CD4-positive, alpha-beta T cell treated with Interleukin-2 at 100 ng/mL for 4 hours (primary cell): ENCODE measurements around the gene PRKRIP1.
"Not testable (repeated sequence)": the region's sequence is repeated elsewhere in the genome, so short reads cannot be mapped to it uniquely, and the experiment has no call there.

Experiments used
- DNase-seq: peaks from one replicate; pipeline ENCODE4 v3.0.0-alpha.2; 2020; ENCODE audit warnings: low spot score

Gene PRKRIP1

DNA sequence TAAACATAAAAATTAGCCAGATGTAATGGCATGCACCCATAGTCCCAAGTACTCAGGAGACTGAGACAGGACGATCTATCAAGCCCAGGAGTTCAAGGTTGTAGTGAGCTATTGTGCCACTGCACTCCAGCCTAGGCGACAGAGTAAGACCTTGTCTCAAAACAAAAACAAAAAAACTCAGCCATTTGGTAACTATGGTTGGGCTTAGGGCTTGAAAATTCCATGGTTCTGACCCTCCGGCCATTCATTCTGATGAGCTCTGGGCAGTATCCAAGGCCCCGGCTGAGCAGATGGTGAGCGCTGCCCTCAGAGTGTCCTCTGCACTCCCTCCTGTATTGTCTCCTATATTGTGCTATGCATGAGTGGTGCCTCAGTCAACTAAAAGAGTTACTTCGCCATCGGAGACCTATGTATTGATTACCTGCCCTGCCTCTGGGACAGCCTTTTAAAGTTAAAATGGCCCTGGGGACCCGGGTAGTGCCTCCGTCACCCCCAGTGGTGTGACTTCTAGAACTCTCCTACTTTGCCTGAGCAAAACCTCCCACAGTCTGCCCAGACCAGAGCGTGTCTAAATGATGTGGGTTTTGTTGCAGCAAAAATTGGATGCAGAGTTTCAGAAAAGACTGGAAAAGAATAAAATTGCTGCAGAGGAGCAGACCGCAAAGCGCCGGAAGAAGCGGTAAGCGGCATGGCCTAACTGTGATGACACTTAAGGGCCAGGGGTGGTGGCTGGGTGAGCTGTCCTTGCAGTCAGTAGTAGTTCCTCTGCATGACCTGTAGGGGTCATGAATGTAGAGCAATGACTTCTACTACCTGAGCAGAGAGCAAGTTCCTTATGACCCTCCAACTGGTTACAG is 8.1 kb downstream of the PRKRIP1 start:
- peak; percentile 75 for DNase-seq

GRCh38 chr7:102404862-102405188 is 8.7 kb downstream of the PRKRIP1 start:
- DNase-seq: not testable (repeated sequence)

DNA sequence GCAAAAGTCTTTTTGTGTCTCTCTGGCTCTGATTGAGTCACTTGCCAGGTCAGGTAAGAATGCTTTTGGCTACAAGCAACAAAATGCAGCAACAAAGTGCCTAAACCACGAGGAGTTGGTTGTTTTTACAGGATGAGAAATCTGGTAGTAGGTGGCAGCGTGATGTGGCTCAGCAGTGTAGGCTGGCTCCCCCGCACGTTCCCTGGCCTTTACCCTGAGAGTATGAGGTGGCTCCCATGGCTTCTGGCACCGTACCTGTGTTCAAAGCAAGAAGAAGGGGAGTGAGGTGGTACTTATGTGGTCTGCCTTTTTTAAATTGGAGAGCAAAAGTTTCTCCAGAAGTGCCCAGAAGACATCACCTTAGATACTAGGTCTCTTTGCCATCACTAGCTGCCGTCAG is 11.7 kb downstream of the PRKRIP1 start:
- DNase-seq: no peak

DNA sequence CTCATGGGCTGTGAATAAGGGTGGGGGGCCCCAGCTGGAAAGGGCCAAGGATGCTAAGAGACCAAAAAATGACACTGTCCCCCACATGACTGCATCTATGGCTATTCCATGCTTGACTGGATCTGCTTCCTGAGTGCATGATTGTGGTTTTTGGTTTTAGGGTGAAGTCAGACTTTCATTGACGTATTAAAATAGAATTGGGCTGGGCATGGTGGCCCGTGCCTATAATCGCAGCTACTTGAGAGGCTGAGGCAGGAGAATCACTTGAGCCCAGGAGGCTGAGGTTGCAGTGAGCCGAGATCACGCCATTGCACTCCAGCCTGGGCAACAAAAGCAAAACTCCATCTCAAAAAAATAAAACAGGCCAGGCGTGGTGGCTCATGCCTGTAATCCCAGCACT is 12.4 kb downstream of the PRKRIP1 start:
- not testable (repeated sequence) for DNase-seq

GRCh38 chr7:102409340-102409739 is 13.2 kb downstream of the PRKRIP1 start:
- no peak for DNase-seq

DNA sequence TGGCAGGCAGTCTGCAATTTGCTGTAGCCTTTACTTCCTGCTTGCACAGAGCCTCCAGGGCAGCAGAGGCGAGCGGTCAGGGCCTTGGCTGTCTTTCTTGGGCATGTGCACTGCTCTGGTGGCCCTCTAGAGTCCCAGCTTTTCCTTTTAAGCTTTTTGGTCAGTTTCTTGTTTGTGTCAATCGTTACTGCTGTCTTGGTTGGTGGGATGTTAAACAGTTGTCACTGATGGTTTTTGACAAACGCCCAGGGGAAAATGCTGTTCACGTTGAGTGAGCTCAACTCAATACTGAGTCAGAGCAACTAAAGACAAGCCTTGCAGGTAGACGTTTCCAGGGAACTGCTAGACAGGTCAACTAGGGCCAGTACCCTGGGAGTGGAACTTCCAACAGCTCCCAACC is 14.0 kb downstream of the PRKRIP1 start:
- no peak for DNase-seq

- DNase-seq: no peak
Observed at GRCh38 chr7:102410918-102411317, 14.8 kb downstream of the PRKRIP1 start.

GRCh38 chr7:102412548-102412947 is 16.4 kb downstream of the PRKRIP1 start:
- DNase-seq: peak; percentile 53

- no peak for DNase-seq
Observed at GRCh38 chr7:102413091-102413490, 16.9 kb downstream of the PRKRIP1 start.

DNA sequence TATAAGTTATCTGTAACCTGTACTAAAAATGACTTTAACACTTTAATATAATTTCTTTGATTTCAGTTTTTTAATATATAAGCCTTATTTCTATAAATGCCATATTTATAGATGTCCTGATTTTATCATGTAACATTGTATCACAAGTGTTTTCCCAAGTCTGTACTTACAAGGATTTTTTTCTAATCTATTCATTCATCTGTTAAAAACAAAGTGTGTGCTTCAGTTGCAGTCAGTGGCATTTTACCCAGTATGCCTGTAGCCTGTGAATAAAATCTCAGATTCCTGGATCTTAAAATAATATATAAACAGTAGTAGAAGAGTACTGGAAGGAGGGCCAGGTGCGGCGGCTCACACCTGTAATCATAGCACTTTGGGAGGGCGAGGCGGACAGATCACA is 17.4 kb downstream of the PRKRIP1 start:
- no peak for DNase-seq

DNA sequence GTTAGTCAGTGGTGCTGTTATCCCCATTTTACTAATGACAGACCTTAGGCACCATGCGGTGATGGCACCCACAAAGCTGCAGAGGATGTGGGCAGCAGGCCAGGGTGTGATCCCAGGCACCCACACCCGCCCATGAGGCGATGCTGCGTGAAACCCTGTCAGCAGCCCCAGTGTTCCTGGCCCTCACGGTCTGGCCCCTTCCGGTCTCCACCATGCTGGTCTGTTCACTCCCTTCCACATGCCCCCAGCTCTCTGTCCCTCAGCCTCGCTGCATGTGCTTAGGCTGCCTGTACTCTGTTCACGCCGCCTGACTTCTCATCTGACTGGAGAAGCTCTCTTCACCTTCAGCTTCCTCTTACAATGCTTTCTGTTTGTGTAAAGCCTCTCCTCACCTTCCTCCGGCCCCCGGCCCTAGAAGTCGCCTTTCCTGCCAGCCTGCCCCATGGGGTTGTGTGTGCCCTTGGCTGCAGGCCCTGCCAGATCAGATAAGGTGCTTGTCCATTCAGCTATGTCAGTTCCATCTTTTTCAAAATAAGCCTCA is 19.6 kb downstream of the PRKRIP1 start:
- peak; percentile 66 for DNase-seq

GRCh38 chr7:102416406-102416805 is 20.2 kb downstream of the PRKRIP1 start:
- no peak for DNase-seq

GRCh38 chr7:102417105-102417504 is 20.9 kb downstream of the PRKRIP1 start:
- no peak for DNase-seq

DNA sequence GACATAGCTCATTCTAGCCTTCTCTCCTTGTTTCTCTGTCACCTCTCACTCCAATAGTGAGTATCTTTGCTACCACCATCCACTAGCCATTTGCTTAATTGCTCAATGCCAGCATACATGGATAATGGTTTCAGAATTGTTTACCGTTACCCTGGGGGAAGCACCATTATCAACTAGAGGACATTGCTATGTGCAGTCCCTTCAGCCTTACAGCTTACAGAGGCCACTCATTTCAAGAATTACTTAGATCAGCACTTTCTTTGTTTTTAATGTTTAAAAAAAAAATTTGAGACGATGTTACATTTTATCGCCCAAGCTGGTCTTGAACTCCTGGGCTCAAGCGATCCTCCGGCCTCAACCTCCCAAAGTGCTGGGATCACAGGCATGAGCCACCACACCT is 22.4 kb downstream of the PRKRIP1 start:
- no peak for DNase-seq

DNA sequence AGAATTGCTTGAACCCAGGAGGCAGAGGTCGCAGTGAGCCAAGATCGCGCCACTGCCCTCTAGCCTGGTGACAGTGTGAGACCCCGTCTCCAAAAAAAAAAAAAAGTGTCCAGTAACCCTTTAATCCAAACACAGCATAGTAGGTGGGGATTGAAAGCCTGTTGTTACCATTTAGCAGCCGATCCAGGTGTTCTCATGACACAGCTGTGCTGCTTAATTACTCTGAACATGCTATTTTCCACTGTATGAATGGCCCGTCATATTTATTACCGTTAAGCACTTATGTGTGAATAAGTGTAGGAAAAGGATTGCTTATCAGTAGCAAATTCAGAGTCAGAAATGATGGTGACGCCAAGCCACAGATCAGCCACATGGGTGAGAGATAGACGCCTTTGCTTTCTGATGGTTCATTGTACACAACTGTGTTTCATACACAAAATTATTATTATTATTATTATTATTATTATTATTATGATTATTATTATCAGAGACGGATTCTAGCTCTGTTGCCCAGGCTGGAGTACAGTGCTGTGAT is 25.6 kb downstream of the PRKRIP1 start:
- DNase-seq: no peak

- DNase-seq: no peak
Observed at GRCh38 chr7:102424129-102424551, 28.0 kb downstream of the PRKRIP1 start.

- no peak for DNase-seq
Observed at GRCh38 chr7:102424787-102425218, 28.6 kb downstream of the PRKRIP1 start.

GRCh38 chr7:102425639-102426267 is 29.6 kb downstream of the PRKRIP1 start:
- peak; percentile 88 for DNase-seq

DNA sequence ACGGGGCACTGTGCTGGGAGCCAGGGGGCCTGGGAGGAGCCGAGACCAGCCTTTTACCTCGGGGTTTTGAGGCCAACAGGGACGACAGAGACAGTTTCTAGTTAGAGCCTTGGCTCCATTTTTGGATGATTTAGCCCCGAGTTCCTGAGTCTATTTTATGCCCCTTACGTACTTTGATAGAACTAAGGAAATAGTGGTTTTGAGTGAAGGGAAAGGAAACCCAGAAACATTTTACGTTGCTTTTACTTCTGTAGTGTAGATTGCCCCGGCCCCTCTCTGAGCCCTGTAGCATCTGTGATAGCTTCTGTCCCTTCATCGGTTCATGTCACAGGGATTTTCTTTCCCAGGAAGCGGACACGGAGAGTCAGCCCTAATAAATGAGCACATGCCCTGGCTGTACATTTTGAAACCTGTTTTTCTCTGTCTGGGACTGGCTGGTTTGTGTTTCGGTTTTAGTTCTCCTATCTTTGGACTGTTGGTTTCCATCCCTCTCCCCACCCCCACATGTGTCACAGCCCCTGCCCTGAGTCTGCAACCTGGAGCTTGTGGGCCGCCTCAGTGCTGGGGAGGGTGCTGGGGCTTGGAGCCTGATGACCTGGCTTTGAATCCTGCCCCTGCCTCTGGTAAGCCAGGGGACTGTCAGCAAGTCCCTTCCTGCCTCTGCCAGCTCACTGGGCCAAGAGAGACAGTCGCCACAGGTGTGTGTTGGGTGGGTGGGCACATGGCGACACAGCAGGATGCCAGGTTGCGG is 30.3 kb downstream of the PRKRIP1 start:
- DNase-seq: peak; percentile 78

GRCh38 chr7:102427019-102427405 is 30.8 kb downstream of the PRKRIP1 start:
- no peak for DNase-seq

DNA sequence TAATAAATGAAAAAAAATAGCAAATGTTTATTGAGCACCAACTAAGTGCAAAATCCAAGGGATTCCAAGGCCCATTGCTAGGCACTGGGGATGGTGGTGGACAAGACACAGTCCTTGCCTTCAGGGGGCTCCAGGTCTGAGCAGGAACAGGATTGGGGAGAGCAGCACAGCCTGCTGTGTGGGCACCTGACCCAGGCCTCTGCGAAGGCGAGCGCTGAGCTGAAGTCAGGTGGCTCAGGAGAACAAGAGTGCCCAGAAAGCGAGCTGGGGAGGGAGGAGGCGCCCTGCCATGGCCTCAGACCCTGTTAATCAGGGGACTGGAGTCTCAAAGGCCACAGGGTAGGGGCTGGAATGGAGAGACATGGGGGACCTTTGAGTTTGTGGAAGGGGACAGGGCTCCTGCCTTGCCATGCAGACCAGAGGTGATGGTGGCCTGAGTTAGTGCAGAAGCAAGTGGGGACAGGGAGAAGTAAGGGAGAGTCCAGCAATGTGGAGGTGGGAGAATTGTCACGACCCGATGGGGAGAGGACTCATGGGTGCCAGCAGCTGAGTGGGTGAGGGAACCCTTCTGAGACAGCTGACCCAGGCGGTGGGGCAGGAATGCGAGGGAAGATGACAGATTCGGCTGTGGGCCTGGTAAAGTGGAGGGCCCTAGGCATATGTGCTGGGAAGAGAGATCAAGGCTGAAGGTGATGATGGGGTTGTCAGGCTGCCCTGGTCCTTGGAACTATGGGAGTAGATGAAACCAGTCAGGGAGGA is 33.2 kb downstream of the PRKRIP1 start:
- DNase-seq: no peak
